GM18511 (cell line): ENCODE measurements around the gene GAGE12E.
"Not testable (repeated sequence)": the region's sequence is repeated elsewhere in the genome, so short reads cannot be mapped to it uniquely, and the experiment has no call there.

Experiments
- ATAC-seq: cut with Tn5 transposase; IDR thresholded peaks from one replicate; pipeline ENCODE4 v1.9.1; 2021; ENCODE audit warnings: mild to moderate bottlenecking, moderate library complexity; ENCODE audit not compliant: unreplicated experiment

Gene GAGE12E

GRCh38 chrX:49550989-49551388, at the start of gene GAGE12E:
GAGE12E (plus strand) TSS chrX:49551289; CDS start chrX:49552444, 1,155 bp downstream.
- ATAC-seq: not testable (repeated sequence)

GRCh38 chrX:49531877-49532276, 19.2 kb upstream of the GAGE12E start, which contains the start of gene GAGE12C:
GAGE12C (plus strand) TSS chrX:49532177; CDS start chrX:49533332, 1,155 bp downstream.
- ATAC-seq: not testable (repeated sequence)

- ATAC-seq: not testable (repeated sequence)
These were observed 9.7 kb upstream of the GAGE12E start, which contains the start of gene GAGE12D for GRCh38 chrX:49541433-49541832. GAGE12D (plus strand) TSS chrX:49541733; CDS start chrX:49542888, 1,155 bp downstream.

- not testable (repeated sequence) for ATAC-seq
These were observed 9.5 kb downstream of the GAGE12E start, which contains the start of gene GAGE12F for GRCh38 chrX:49560542-49560941. GAGE12F (plus strand) TSS chrX:49560842; CDS start chrX:49561997, 1,155 bp downstream.

GRCh38 chrX:49568728-49569127, 17.6 kb downstream of the GAGE12E start:
- not testable (repeated sequence) for ATAC-seq

- ATAC-seq: not testable (repeated sequence)
These were observed 18.1 kb downstream of the GAGE12E start for GRCh38 chrX:49569152-49569551.

GRCh38 chrX:49570100-49570499, 19.0 kb downstream of the GAGE12E start, which contains the start of gene GAGE12G:
GAGE12G (plus strand) TSS chrX:49570400; CDS start chrX:49571555, 1,155 bp downstream.
- not testable (repeated sequence) for ATAC-seq

GRCh38 chrX:49579649-49580048, 28.6 kb downstream of the GAGE12E start, which contains the start of gene GAGE12H:
GAGE12H (plus strand) TSS chrX:49579949; CDS start chrX:49581104, 1,155 bp downstream.
- ATAC-seq: not testable (repeated sequence)

GRCh38 chrX:49589196-49589595, 38.1 kb downstream of the GAGE12E start, which contains the start of gene GAGE2A:
GAGE2A (plus strand) TSS chrX:49589496; CDS start chrX:49590651, 1,155 bp downstream.
- ATAC-seq: not testable (repeated sequence)

- ATAC-seq: not testable (repeated sequence)
These were observed 38.8 kb downstream of the GAGE12E start for GRCh38 chrX:49589769-49590478.

- ATAC-seq: not testable (repeated sequence)
These were observed 39.4 kb downstream of the GAGE12E start for GRCh38 chrX:49590488-49590887.

GRCh38 chrX:49598720-49599119, 47.6 kb downstream of the GAGE12E start, which contains the start of gene GAGE1:
GAGE1 (plus strand) TSS chrX:49599020; CDS start chrX:49600175, 1,155 bp downstream.
- ATAC-seq: not testable (repeated sequence)
